Gastroesophageal sphincter (tissue), 4 donors: ENCODE measurements around the gene ARL6IP4. TPM values are rescaled to one million over a fixed set of nuclear protein-coding genes. Genes with fewer than 3 reads are reported as not detected.
A peak's percentile ranks its signal among the peaks of the same experiment; 100 is the strongest.

ENCODE experiments used
- ATAC-seq: fragments of 150-250 bp; one replicate; pipeline ENCODE4 v1.9.1; 2016; ENCODE audit warnings: mild to moderate bottlenecking, moderate library complexity
- H3K27ac ChIP-seq, 4 donors: fragments of 200-600 bp; sonication (generic) in 3 of 4; 1 replicate in 3 of 4; 2 replicates in 1 of 4; pipeline ENCODE4 v1.5.1; 2016 to 2019
- H3K27me3 ChIP-seq: fragments of 200-600 bp; sonication (generic); one replicate; pipeline ENCODE4 v1.5.1; 2019
- H3K36me3 ChIP-seq, 2 donors: fragments of 200-600 bp; sonication (generic); one replicate each; pipeline ENCODE4 v1.5.1; 2019; ENCODE audit warnings: control low read depth in 1 of 2
- H3K4me1 ChIP-seq, 3 donors: fragments of 200-600 bp; sonication (generic); 1 replicate in 2 of 3; 2 replicates in 1 of 3; pipeline ENCODE4 v1.5.1; 2016 to 2019; ENCODE audit warnings: control low read depth in 2 of 3
- H3K4me3 ChIP-seq, 2 donors: fragments of 200-600 bp; sonication (generic); one replicate each; pipeline ENCODE4 v1.5.1; 2019; ENCODE audit warnings: mild to moderate bottlenecking in 1 of 2, moderate library complexity in 1 of 2
- H3K9me3 ChIP-seq, 3 donors: fragments of 200-600 bp; sonication (generic); one replicate each; pipeline ENCODE4 v1.5.1; 2017 to 2019; ENCODE audit warnings: control low read depth in 2 of 3
- EP300 ChIP-seq: sonication (generic); formaldehyde crosslinking; IDR thresholded peaks from one replicate; pipeline ENCODE4 v1.6.1; 2017; ENCODE audit warnings: antibody characterized with exemption, mild to moderate bottlenecking
- POLR2A ChIP-seq, 2 donors: fragments of 450-650 bp; IDR thresholded peaks; one replicate each; pipeline ENCODE4 v1.6.1; 2017; ENCODE audit warnings: antibody characterized with exemption in 2 of 2, mild to moderate bottlenecking in 2 of 2, moderate library complexity in 1 of 2
- POLR2AphosphoS5 ChIP-seq: sonication (generic); formaldehyde crosslinking; IDR thresholded peaks from one replicate; pipeline ENCODE4 v1.6.1; 2017; ENCODE audit warnings: antibody characterized with exemption
- WGBS, 2 donors: methylation state at CpG; one replicate each; pipeline ENCODE4 v1.1.5; 2018; ENCODE audit warnings: low coverage in 1 of 2; 5-methylcytosine and 5-hydroxymethylcytosine counted together
- total RNA-seq, 4 donors: library from RNA; depleted of rRNA; stranded (reverse); fragments of >200 nt; gene quantifications; one replicate each; pipeline ENCODE4 v1.1.0, GENCODE V29; 2016
- TF ChIP-seq, protein P1 (sequence below), 4 experiments: fragments of 200-600 bp in 2 of 4; fragments of 450-650 bp in 2 of 4; sonication (generic) in 1 of 4; IDR thresholded peaks; one replicate each; pipeline ENCODE4 v1.5.1; 2017 to 2019; ENCODE audit warnings: antibody characterized with exemption in 4 of 4, mild to moderate bottlenecking in 2 of 4, moderate library complexity in 2 of 4

The ARL6IP4 gene
- total RNA-seq, 4 donors from 2014 or later: 251 to 343 (median 302) TPM

GRCh38 chr12:122974274-122974891 is 6.1 kb upstream of the ARL6IP4 start:
- H3K4me3 ChIP-seq: peak overlapping the region; percentile 89 to 94
- H3K36me3 ChIP-seq: peaks cover 0 to 27% of the 10 kb centered on the region in 2 donors
- H3K27ac ChIP-seq: peak overlapping the region; percentile 91 to 99 (median 97)
- TF ChIP-seq, protein P1, sequence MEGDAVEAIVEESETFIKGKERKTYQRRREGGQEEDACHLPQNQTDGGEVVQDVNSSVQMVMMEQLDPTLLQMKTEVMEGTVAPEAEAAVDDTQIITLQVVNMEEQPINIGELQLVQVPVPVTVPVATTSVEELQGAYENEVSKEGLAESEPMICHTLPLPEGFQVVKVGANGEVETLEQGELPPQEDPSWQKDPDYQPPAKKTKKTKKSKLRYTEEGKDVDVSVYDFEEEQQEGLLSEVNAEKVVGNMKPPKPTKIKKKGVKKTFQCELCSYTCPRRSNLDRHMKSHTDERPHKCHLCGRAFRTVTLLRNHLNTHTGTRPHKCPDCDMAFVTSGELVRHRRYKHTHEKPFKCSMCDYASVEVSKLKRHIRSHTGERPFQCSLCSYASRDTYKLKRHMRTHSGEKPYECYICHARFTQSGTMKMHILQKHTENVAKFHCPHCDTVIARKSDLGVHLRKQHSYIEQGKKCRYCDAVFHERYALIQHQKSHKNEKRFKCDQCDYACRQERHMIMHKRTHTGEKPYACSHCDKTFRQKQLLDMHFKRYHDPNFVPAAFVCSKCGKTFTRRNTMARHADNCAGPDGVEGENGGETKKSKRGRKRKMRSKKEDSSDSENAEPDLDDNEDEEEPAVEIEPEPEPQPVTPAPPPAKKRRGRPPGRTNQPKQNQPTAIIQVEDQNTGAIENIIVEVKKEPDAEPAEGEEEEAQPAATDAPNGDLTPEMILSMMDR (IDR thresholded peaks at IDR 0.05): no peak
- TF ChIP-seq POLR2AphosphoS5 (peak; percentile 78), EP300 (no peak), POLR2A (IDR thresholded peaks at IDR 0.05) (no peak)
- H3K4me1 ChIP-seq: peaks cover 0 to 47% (median 24%) of the 10 kb centered on the region in 3 donors
- no peaks in the 10 kb centered on the region for H3K27me3 ChIP-seq
- no peaks in the 10 kb centered on the region for H3K9me3 ChIP-seq
- peak; percentile 96 for ATAC-seq
- WGBS, 2 donors: 1% methylated on average over 9 of the region's 32 CpGs; no CpG with 5 or more reads in 1 of the 2 donors

GRCh38 chr12:122974892-122975789 is 5.3 kb upstream of the ARL6IP4 start, which contains the start of gene OGFOD2:
TSS of gene OGFOD2 (plus strand) at chr12:122975244. CDS start at chr12:122975252, 8 bp downstream.
- WGBS, 2 donors: 3% methylated on average over 7 of the region's 66 CpGs; no CpG with 5 or more reads in 1 of the 2 donors
- ATAC-seq: peak; percentile 89
- Histone ChIP-seq H3K4me1 (peaks cover 0 to 55% (median 31%) of the 10 kb centered on the region in 3 donors), H3K36me3 (peaks cover 0 to 27% of the 10 kb centered on the region in 2 donors), H3K4me3 (peak within 1 kb of the TSS; percentile 89 to 94), H3K27ac (peak within 1 kb of the TSS; percentile 91 to 99 (median 97)), H3K27me3 (no peaks in the 10 kb centered on the region), H3K9me3 (no peaks in the 10 kb centered on the region)
- TF ChIP-seq, protein P1 (IDR thresholded peaks at IDR 0.05): peak in 1 of 4 experiments; percentile 8
- peak; percentile 77 for TF ChIP-seq POLR2AphosphoS5
- peak in 1 of 2 donors; percentile 26 for TF ChIP-seq POLR2A (IDR thresholded peaks at IDR 0.05)
- TF ChIP-seq EP300: no peak

GRCh38 chr12:122975790-122976647 is 4.5 kb upstream of the ARL6IP4 start:
- Histone ChIP-seq H3K4me1 (peaks cover 0 to 57% (median 31%) of the 10 kb centered on the region in 3 donors), H3K4me3 (peak overlapping the region; percentile 89 to 94), H3K9me3 (no peaks in the 10 kb centered on the region), H3K27me3 (no peaks in the 10 kb centered on the region), H3K27ac (peak overlapping the region in 3 of 4 donors; percentile 95 to 99 (median 99)), H3K36me3 (peaks cover 0 to 27% of the 10 kb centered on the region in 2 donors)
- WGBS, 2 donors: 0% methylated on average over 2 of the region's 8 CpGs; no CpG with 5 or more reads in 1 of the 2 donors
- TF ChIP-seq POLR2A (IDR thresholded peaks at IDR 0.05) (no peak), EP300 (no peak), POLR2AphosphoS5 (no peak)
- TF ChIP-seq, protein P1 (IDR thresholded peaks at IDR 0.05): no peak
- no peak for ATAC-seq

DNA sequence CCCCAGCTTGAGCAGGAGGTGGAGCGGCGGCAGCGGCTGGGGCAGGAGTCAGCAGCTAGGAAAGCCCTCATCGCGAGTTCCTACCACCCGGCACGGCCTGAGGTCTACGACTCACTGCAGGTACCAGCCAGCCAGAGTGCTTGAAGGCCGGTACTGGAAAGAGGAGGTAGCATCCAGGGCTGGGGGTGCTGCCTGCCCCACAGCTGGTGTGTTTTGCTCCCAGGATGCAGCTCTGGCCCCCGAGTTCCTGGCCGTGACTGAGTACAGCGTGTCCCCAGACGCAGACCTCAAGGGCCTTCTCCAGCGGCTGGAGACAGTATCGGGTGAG is 3.9 kb upstream of the ARL6IP4 start:
- TF ChIP-seq EP300: no peak
- TF ChIP-seq POLR2AphosphoS5: no peak
- TF ChIP-seq, protein P1 (IDR thresholded peaks at IDR 0.05): no peak
- TF ChIP-seq POLR2A (IDR thresholded peaks at IDR 0.05): no peak
- no peaks in the 10 kb centered on the region for H3K9me3 ChIP-seq
- H3K4me3 ChIP-seq: peak overlapping the region in 1 of 2 donors; percentile 94
- peaks cover 0 to 63% (median 35%) of the 10 kb centered on the region in 3 donors for H3K4me1 ChIP-seq
- H3K27me3 ChIP-seq: no peaks in the 10 kb centered on the region
- no peak for ATAC-seq
- H3K36me3 ChIP-seq: peaks cover 0 to 28% of the 10 kb centered on the region in 2 donors
- H3K27ac ChIP-seq: no peak overlapping the region
- no CpG with 5 or more reads among the region's 15 CpGs for WGBS, 2 donors
